ENCODE data around the gene THRA. TPM values are rescaled to one million over a fixed set of nuclear protein-coding genes. Genes with fewer than 3 reads are reported as not detected.

THRA gene
- total RNA-seq, 3 donors from 2014 or later (not counting 1 experiment from before 2014, with no cell fraction given) = 40.8 to 55.7 (median 42.3) TPM

DNA sequence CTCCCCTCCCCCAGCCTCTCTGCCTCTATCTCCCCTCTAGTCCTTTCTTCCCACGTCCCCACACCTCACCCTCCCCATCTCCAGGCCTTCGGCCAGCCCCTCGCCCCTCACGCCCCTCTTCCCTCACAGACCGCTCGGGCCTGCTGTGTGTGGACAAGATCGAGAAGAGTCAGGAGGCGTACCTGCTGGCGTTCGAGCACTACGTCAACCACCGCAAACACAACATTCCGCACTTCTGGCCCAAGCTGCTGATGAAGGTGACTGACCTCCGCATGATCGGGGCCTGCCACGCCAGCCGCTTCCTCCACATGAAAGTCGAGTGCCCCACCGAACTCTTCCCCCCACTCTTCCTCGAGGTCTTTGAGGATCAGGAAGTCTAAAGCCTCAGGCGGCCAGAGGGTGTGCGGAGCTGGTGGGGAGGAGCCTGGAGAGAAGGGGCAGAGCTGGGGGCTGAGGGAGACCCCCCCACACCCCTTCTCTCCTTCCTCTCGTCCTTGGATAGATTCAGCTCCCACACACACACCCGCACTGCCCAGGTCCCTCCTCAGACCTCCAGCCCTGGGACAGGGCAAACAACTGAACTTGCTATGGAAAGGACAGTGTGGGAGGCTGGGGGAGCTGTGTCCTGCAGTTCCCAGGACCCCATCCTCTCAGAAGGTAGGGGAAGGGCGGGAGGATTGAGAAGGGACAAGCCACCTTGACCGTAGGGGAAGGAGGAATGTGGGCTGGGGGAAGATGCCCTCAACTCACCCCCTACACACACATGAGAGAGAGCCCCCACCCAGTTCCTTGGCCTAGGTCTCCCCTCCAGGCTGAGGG, 26.5 kb downstream of the THRA start:
- H3K4me1 Mint-ChIP-seq = peaks cover 0 to 31% of the 10 kb centered on the region in 2 donors
- Histone ChIP-seq H3K4me1 (ENCODE audit: control insufficient read depth, insufficient read depth, low read length) (no peaks in the 10 kb centered on the region), H3K9me3 (ENCODE audit: control insufficient read depth, insufficient read depth, low read length) (no peaks in the 10 kb centered on the region), H3K4me3 (ENCODE audit: low read length) (no peak overlapping the region), H3K36me3 (ENCODE audit: control insufficient read depth, insufficient read depth, low read length) (peaks cover 61% of the 10 kb centered on the region), H3K27ac (ENCODE audit: low read length) (no peak overlapping the region), H3K27me3 (ENCODE audit: control insufficient read depth, insufficient read depth, low read length) (no peaks in the 10 kb centered on the region)
- ATAC-seq (no peak), DNase-seq (no peak)
- intact Hi-C loops (cut with micrococcal nuclease) = no loop called here
- H3K9me3 Mint-ChIP-seq = no peaks in the 10 kb centered on the region
- peaks cover 12% of the 10 kb centered on the region for H3K36me3 Mint-ChIP-seq
- H3K27ac Mint-ChIP-seq = peak overlapping the region in 1 of 2 donors; percentile 54
- H3K27me3 Mint-ChIP-seq (ENCODE audit: low read depth in 2 of 2) = no peaks in the 10 kb centered on the region
- H3K4me3 Mint-ChIP-seq = no peak overlapping the region
- WGBS (ENCODE audit: insufficient coverage) = 93% methylated on average over 19 of the region's 26 CpGs
- TF ChIP-seq, protein P1, sequence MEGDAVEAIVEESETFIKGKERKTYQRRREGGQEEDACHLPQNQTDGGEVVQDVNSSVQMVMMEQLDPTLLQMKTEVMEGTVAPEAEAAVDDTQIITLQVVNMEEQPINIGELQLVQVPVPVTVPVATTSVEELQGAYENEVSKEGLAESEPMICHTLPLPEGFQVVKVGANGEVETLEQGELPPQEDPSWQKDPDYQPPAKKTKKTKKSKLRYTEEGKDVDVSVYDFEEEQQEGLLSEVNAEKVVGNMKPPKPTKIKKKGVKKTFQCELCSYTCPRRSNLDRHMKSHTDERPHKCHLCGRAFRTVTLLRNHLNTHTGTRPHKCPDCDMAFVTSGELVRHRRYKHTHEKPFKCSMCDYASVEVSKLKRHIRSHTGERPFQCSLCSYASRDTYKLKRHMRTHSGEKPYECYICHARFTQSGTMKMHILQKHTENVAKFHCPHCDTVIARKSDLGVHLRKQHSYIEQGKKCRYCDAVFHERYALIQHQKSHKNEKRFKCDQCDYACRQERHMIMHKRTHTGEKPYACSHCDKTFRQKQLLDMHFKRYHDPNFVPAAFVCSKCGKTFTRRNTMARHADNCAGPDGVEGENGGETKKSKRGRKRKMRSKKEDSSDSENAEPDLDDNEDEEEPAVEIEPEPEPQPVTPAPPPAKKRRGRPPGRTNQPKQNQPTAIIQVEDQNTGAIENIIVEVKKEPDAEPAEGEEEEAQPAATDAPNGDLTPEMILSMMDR (IDR thresholded peaks at IDR 0.05) = no peak

DNA sequence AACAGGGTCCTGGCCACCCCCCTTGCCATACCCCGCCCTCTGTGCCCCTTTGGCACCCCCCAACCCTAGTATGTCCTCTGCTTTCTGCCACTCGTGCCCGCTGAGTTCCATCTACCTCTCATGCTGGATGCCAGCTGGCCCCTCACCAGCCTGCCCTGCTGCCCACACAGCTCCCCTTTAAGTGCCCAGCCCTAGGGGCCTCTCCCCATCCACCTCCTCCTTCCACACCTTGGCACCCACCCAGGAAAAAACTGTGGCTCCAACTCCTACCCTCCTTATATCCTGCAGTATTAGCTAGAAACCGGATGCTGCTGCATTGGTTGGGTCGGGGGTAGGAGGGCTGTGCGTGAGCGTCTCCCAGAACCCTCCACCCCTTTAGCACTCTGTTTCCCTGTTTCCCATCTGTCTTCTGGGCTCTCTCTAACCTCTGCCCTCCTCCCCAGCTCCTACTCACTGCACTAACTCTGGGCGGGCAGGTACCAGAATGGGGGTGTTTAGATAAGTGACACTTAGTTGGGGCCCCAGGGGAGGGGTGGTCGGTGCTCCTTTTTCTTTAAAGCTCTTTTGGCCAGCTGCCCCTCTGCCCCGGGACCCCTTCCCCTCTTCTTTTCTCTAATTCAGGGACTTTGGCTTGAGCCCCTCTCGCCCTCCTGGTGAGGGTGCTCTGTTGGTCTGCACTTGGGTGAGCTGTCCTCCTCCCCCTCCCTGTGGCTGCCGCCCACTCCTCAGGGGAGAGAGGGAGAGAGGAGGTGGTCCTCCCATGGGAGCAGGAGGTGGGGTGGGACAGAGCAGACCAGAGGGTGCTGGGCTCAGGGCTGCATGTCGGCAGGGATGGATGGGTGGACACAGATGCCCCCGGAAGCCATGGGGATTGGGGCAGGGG, 27.7 kb downstream of the THRA start:
- Histone ChIP-seq H3K4me1 (ENCODE audit: control insufficient read depth, insufficient read depth, low read length) (peaks cover 11% of the 10 kb centered on the region), H3K4me3 (ENCODE audit: low read length) (no peak overlapping the region), H3K27me3 (ENCODE audit: control insufficient read depth, insufficient read depth, low read length) (no peaks in the 10 kb centered on the region), H3K27ac (ENCODE audit: low read length) (no peak overlapping the region), H3K9me3 (ENCODE audit: control insufficient read depth, insufficient read depth, low read length) (no peaks in the 10 kb centered on the region), H3K36me3 (ENCODE audit: control insufficient read depth, insufficient read depth, low read length) (peaks cover 54% of the 10 kb centered on the region)
- Mint-ChIP-seq H3K4me1 (peaks cover under 1 to 33% of the 10 kb centered on the region in 2 donors), H3K27ac (peak overlapping the region in 1 of 2 donors; percentile 54), H3K4me3 (no peak overlapping the region), H3K36me3 (peaks cover 12% of the 10 kb centered on the region), H3K27me3 (ENCODE audit: low read depth in 2 of 2) (no peaks in the 10 kb centered on the region), H3K9me3 (no peaks in the 10 kb centered on the region)
- intact Hi-C loops (cut with micrococcal nuclease) = no loop called here
- DNase-seq (no peak), ATAC-seq (no peak)
- TF ChIP-seq, protein P1 (IDR thresholded peaks at IDR 0.05) = no peak
- WGBS (ENCODE audit: insufficient coverage) = 91% methylated on average over 12 of the region's 14 CpGs

DNA sequence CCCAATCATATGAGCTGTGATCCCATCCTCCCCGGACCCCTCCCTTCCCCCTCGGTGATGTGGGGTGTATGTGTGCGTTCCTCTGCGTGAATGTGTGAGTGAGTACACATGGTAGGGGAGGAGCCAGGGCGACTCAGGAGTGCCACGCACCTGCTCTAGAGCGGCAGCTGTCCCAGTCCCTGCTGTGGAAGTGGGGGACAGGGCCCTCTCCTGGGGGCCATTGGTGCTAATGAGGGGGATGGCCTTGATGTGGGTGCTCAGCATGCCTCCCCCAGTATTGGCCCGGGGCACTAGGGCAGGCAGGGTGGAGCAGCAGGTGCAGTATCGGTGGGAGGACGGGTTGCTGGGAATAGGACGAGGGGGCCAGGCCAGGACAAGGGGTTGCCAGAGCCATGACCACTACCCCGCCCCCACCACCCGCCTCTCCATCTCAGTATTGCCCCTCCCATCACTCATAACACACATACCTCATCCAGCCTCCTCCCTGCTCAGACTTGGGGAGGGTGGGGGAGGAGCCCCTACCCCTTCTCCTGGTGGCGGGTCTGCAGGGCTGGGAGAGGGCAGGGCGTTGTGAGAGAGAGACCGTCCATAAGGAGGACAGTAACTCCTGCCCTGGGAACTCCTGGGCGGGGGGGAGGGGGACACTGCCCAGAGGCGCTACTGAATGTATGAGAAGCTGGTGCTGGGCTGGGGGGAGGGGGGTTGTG, 29.1 kb downstream of the THRA start:
- intact Hi-C loops (cut with micrococcal nuclease) = no loop called here

More for the DNA sequence above, 29.1 kb downstream of the THRA start:
- H3K4me3 Mint-ChIP-seq = no peak overlapping the region
- no peaks in the 10 kb centered on the region for H3K9me3 Mint-ChIP-seq
- TF ChIP-seq, protein P1 (IDR thresholded peaks at IDR 0.05) = no peak
- peaks cover 14 to 39% of the 10 kb centered on the region in 2 donors for H3K4me1 Mint-ChIP-seq
- H3K27ac Mint-ChIP-seq = peak overlapping the region in 1 of 2 donors; percentile 56
- no peaks in the 10 kb centered on the region for H3K27me3 Mint-ChIP-seq (ENCODE audit: low read depth in 2 of 2)
- DNase-seq = no peak
- no peak overlapping the region for H3K4me3 ChIP-seq (ENCODE audit: low read length)
- H3K36me3 ChIP-seq (ENCODE audit: control insufficient read depth, insufficient read depth, low read length) = peaks cover 50% of the 10 kb centered on the region
- H3K27me3 ChIP-seq (ENCODE audit: control insufficient read depth, insufficient read depth, low read length) = no peaks in the 10 kb centered on the region
- peaks cover 12% of the 10 kb centered on the region for H3K36me3 Mint-ChIP-seq
- H3K9me3 ChIP-seq (ENCODE audit: control insufficient read depth, insufficient read depth, low read length) = no peaks in the 10 kb centered on the region
- no peak for ATAC-seq
- 94% methylated on average over 13 of the region's 18 CpGs for WGBS (ENCODE audit: insufficient coverage)
- peaks cover 25% of the 10 kb centered on the region for H3K4me1 ChIP-seq (ENCODE audit: control insufficient read depth, insufficient read depth, low read length)
- H3K27ac ChIP-seq (ENCODE audit: low read length) = no peak overlapping the region
